Colonic mucosa (tissue), 4 donors: Measurements from ENCODE around the gene IFT22. TPM values are rescaled to one million over a fixed set of nuclear protein-coding genes. Genes with fewer than 3 reads are reported as not detected.

Source experiments
- DNase-seq: peaks from one replicate; pipeline ENCODE4 v3.0.0-alpha.2; 2020
- H3K27ac ChIP-seq: fragments of 200-600 bp; one replicate; pipeline ENCODE4 v1.8.0; 2021
- H3K27me3 ChIP-seq: fragments of 200-600 bp; one replicate; pipeline ENCODE4 v1.8.0; 2021
- H3K36me3 ChIP-seq: fragments of 200-600 bp; one replicate; pipeline ENCODE4 v1.8.0; 2021
- H3K4me1 ChIP-seq: fragments of 200-600 bp; one replicate; pipeline ENCODE4 v1.8.0; 2021; ENCODE audit warnings: mild to moderate bottlenecking
- H3K4me3 ChIP-seq: fragments of 200-600 bp; one replicate; pipeline ENCODE4 v1.8.0; 2021
- H3K9ac ChIP-seq, 2 donors: one replicate each; pipeline ENCODE4 v1.7.0; 2013; ENCODE audit warnings: control low read depth in 2 of 2, low read depth in 2 of 2, low read length in 2 of 2
- H3K9me3 ChIP-seq: fragments of 200-600 bp; one replicate; pipeline ENCODE4 v1.8.0; 2021
- intact Hi-C: fragments of 100-400 bp; cut with DNase I; formaldehyde crosslinking; loops from one replicate; pipeline ENCODE4 v1.14.1; 2022
- total RNA-seq, 2 donors: library from RNA; stranded (reverse); fragmentation: NEBNext Ultra II Directional in 1 of 2; extraction: Animal tissue kit (Norgen Biotek cat#: 25700) in 1 of 2; gene quantifications; one replicate each; pipeline ENCODE4 v1.2.1, GENCODE V29; 2021
- TF ChIP-seq, protein P1 (sequence below): fragments of 200-600 bp; IDR thresholded peaks from one replicate; pipeline ENCODE4 v1.8.0; 2022; ENCODE audit warnings: antibody characterized with exemption, mild to moderate bottlenecking
- donor health status: healthy.
- donor health status: DM: no; HTN: no; CAD: no.
- donor health status: DM: no; HTN: no; CAD: no.

Gene IFT22
- total RNA-seq, 2 donors from 2014 or later: 11.3 to 12.9 TPM

DNA sequence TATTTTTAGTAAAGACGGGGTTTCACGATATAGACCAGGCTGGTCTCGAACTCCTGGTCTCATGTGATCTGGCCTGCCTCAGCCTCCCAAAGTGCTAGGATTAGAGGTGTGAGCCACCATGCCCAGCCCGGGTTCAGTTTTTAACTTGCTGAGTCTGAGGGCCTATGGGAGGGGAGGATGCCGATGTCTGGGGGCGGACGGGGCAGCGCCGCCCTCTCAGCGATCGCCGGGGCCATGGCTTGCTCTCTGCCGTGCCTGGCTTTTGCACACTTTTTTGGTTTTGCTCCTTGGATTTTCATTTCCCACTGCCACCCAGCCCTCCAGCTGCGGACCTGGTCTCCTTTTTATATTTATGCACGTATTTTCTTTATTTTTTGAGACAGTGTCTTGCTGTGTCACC lies 25.9 kb upstream of the IFT22 start:
- TF ChIP-seq, protein P1, sequence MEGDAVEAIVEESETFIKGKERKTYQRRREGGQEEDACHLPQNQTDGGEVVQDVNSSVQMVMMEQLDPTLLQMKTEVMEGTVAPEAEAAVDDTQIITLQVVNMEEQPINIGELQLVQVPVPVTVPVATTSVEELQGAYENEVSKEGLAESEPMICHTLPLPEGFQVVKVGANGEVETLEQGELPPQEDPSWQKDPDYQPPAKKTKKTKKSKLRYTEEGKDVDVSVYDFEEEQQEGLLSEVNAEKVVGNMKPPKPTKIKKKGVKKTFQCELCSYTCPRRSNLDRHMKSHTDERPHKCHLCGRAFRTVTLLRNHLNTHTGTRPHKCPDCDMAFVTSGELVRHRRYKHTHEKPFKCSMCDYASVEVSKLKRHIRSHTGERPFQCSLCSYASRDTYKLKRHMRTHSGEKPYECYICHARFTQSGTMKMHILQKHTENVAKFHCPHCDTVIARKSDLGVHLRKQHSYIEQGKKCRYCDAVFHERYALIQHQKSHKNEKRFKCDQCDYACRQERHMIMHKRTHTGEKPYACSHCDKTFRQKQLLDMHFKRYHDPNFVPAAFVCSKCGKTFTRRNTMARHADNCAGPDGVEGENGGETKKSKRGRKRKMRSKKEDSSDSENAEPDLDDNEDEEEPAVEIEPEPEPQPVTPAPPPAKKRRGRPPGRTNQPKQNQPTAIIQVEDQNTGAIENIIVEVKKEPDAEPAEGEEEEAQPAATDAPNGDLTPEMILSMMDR: no peak
- H3K36me3 ChIP-seq: no peaks in the 10 kb centered on the region
- no peaks in the 10 kb centered on the region for H3K4me1 ChIP-seq
- intact Hi-C loops: no loop called here
- no peak overlapping the region for H3K27ac ChIP-seq
- H3K4me3 ChIP-seq: no peak overlapping the region
- no peaks in the 10 kb centered on the region for H3K27me3 ChIP-seq
- no peak overlapping the region for H3K9ac ChIP-seq
- H3K9me3 ChIP-seq: no peaks in the 10 kb centered on the region
- no peak for DNase-seq

GRCh38 chr7:101342892-101343291 lies 21.3 kb upstream of the IFT22 start:
- no peaks in the 10 kb centered on the region for H3K27me3 ChIP-seq
- H3K4me1 ChIP-seq: no peaks in the 10 kb centered on the region
- no peak overlapping the region for H3K9ac ChIP-seq
- DNase-seq: no peak
- H3K27ac ChIP-seq: no peak overlapping the region
- intact Hi-C loops: no loop called here
- TF ChIP-seq, protein P1: no peak
- H3K9me3 ChIP-seq: no peaks in the 10 kb centered on the region
- H3K36me3 ChIP-seq: no peaks in the 10 kb centered on the region
- no peak overlapping the region for H3K4me3 ChIP-seq

DNA sequence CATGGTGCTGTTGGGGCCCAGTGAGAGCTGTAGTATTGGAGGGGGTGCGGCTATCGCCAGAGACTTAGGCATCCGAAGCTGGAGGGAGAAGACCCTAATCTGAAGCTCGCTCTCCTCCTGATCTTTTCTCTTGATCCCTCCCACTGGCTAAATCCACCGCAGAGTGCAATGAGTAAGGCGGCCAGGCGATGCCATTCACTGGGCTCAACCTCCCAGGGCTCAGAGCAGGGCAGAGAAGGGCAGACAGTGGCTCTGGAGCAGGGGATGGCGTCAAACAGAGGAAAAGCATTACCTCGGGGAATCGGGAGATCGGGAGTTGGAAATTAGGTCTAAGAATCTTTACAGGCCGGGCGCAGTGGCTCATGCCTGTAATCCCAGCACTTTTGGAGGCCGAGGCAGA lies 18.8 kb upstream of the IFT22 start:
- H3K9me3 ChIP-seq: no peaks in the 10 kb centered on the region
- H3K36me3 ChIP-seq: no peaks in the 10 kb centered on the region
- no peaks in the 10 kb centered on the region for H3K4me1 ChIP-seq
- DNase-seq: no peak
- no peak overlapping the region for H3K27ac ChIP-seq
- TF ChIP-seq, protein P1: no peak
- H3K27me3 ChIP-seq: no peaks in the 10 kb centered on the region
- no peak overlapping the region for H3K4me3 ChIP-seq
- intact Hi-C loops: no loop called here
- no peak overlapping the region for H3K9ac ChIP-seq

DNA sequence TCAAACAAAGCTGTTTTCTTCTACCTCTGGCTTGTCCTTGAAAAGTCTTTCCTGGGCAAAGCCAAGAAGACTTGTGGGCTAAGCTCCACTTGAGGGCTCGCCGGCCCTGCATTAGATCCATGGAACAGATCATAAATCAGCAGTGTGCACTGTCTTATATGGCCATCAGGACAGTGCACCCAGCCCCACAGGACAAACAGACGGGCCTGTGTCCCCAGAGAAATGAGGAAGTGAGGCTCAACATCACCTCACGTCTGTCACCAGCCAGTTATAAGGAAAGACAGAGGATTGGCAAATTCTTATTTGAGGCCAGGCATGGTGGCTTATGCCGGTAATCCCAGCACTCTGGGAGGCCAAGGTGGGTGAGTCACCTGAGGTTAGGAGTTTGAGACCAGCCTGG lies 12.3 kb upstream of the IFT22 start:
- Histone ChIP-seq H3K36me3 (no peaks in the 10 kb centered on the region), H3K9ac (no peak overlapping the region), H3K27ac (no peak overlapping the region), H3K4me3 (no peak overlapping the region), H3K27me3 (no peaks in the 10 kb centered on the region), H3K9me3 (no peaks in the 10 kb centered on the region), H3K4me1 (no peaks in the 10 kb centered on the region)
- no peak for DNase-seq
- TF ChIP-seq, protein P1: no peak
- intact Hi-C loops: no loop called here

DNA sequence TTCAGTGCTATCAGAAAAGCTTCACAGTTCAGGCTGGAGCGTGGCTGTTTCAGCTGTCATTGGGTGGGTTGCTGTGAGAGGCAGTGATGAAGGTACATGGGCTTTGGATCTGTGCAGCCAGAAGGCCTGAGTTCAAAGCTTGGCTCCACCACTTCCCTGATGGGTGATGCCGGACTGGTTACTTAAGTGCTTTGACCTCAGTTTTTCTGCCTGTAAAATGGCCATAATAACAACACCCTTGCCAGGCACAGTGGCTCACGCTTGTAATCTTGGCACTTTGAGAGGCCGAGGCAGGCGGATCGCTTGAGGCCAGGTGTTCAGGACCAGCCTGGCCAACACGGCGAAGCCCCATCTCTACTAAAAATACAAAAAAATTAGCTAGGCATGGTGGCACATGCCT lies 10.4 kb upstream of the IFT22 start:
- H3K9me3 ChIP-seq: no peaks in the 10 kb centered on the region
- no peak for DNase-seq
- H3K36me3 ChIP-seq: no peaks in the 10 kb centered on the region
- no peaks in the 10 kb centered on the region for H3K4me1 ChIP-seq
- no peaks in the 10 kb centered on the region for H3K27me3 ChIP-seq
- TF ChIP-seq, protein P1: no peak
- no peak overlapping the region for H3K4me3 ChIP-seq
- H3K27ac ChIP-seq: no peak overlapping the region
- H3K9ac ChIP-seq: no peak overlapping the region
- intact Hi-C loops: no loop called here

DNA sequence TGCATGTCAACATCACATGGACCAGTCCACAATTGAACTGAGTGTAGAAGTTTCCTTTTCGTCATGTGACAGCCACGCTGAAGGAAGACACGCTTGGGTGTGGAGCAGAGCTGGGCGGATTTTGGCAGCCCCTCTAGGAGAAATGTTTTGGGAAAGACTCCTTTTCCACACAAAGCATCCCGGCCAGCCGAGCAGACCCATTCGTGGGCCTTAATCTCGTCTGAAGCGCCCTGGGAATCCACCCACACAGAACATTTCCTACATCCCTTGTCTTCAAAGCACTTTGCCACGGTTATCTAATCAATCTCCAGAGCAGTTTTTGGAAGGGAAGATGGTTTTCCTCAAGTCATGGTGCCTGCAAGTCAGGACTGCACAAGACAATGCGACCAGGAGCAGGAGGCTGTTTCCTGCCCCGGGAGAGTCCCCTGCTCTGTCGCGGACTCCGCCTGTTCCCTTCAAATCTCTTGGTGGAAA lies 8.4 kb upstream of the IFT22 start:
- Histone ChIP-seq H3K27ac (no peak overlapping the region), H3K9me3 (no peaks in the 10 kb centered on the region), H3K36me3 (no peaks in the 10 kb centered on the region), H3K4me3 (no peak overlapping the region), H3K4me1 (no peaks in the 10 kb centered on the region), H3K9ac (no peak overlapping the region), H3K27me3 (no peaks in the 10 kb centered on the region)
- intact Hi-C loops: no loop called here
- DNase-seq: no peak
- TF ChIP-seq, protein P1: no peak
